Uterus (tissue), 4 donors: ENCODE results near the gene ANO4. TPM values are rescaled to one million over a fixed set of nuclear protein-coding genes. Genes with fewer than 3 reads are reported as not detected.

Source experiments
- DNase-seq, 2 donors: peaks; one replicate each; pipeline ENCODE4 v3.0.0-alpha.2; 2019 to 2020
- H3K27ac ChIP-seq, 2 donors: fragments of 200-600 bp; sonication (generic); 1 replicate in 1 of 2; 2 replicates in 1 of 2; pipeline ENCODE4 v1.5.1; 2016 to 2018
- H3K27me3 ChIP-seq, 2 donors: fragments of 200-600 bp; sonication (generic); one replicate each; pipeline ENCODE4 v1.5.1; 2018 to 2019; ENCODE audit warnings: control low read depth in 1 of 2
- H3K36me3 ChIP-seq, 2 donors: fragments of 200-600 bp; sonication (generic); one replicate each; pipeline ENCODE4 v1.5.1; 2019; ENCODE audit warnings: control low read depth in 1 of 2
- H3K4me1 ChIP-seq, 2 donors: fragments of 200-600 bp; sonication (generic); one replicate each; pipeline ENCODE4 v1.5.1; 2018 to 2019; ENCODE audit warnings: control low read depth in 1 of 2
- H3K4me3 ChIP-seq, 2 donors: fragments of 200-600 bp; sonication (generic); 1 replicate in 1 of 2; 2 replicates in 1 of 2; pipeline ENCODE4 v1.5.1; 2018 to 2019; ENCODE audit warnings: mild to moderate bottlenecking in 1 of 2
- H3K9me3 ChIP-seq, 2 donors: fragments of 200-600 bp; sonication (generic); one replicate each; pipeline ENCODE4 v1.5.1; 2019; ENCODE audit warnings: control low read depth in 1 of 2
- CTCF ChIP-seq, 4 experiments: fragments of 200-600 bp in 2 of 4; fragments of 450-650 bp in 2 of 4; sonication (generic) in 2 of 4; IDR thresholded peaks; one replicate each; pipeline ENCODE4 v1.5.1; 2016 to 2019; ENCODE audit warnings: antibody characterized with exemption in 4 of 4, mild to moderate bottlenecking in 2 of 4, moderate library complexity in 1 of 4
- POLR2A ChIP-seq, 2 donors: fragments of 450-650 bp; IDR thresholded peaks; one replicate each; pipeline ENCODE4 v1.6.1; 2016; ENCODE audit warnings: antibody characterized with exemption in 2 of 2, mild to moderate bottlenecking in 1 of 2, moderate library complexity in 1 of 2
- intact Hi-C: fragments of 100-400 bp; cut with DNase I; formaldehyde crosslinking; loops from one replicate; pipeline ENCODE4 v1.15.1; 2023; ENCODE audit warnings: low total_unique reads
- total RNA-seq, 4 donors: library from RNA; depleted of rRNA in 3 of 4; stranded (reverse); fragments of >200 nt in 3 of 4; gene quantifications; one replicate each; pipeline versions ENCODE4 v1.1.0 to v1.2.4, GENCODE V29; 2014 to 2023
- donor health status: DM: yes; HTN: yes; CAD: no.

The ANO4 gene
- total RNA-seq, 4 donors from 2014 or later = under 0.01 to 18.5 (median 1.4) TPM; not detected in 1

DNA sequence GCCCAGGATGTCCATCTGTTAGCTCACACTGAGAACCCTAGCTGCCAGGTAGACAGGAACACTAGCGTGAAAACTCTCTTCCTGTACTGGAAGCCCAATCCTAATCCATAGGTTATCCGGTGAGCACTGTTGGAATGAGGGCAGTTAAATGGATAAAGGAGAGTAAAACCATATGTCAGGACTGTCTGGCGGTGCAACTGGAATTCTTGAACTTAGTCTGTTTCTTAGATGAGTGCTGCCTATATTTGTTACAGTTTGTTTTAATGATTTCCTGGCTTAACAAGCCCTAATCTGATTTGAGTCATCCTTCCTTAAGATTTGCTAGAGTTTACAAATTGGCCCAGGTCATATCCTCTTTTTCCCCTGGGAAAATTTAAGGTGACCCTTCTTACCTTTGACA, 104.7 kb downstream of the ANO4 start:
- Histone ChIP-seq H3K9me3 (no peaks in the 10 kb centered on the region), H3K4me3 (no peak overlapping the region), H3K27me3 (no peaks in the 10 kb centered on the region), H3K27ac (no peak overlapping the region), H3K36me3 (no peaks in the 10 kb centered on the region), H3K4me1 (no peaks in the 10 kb centered on the region)
- intact Hi-C loops = no loop called here
- DNase-seq = no peak
- TF ChIP-seq POLR2A (IDR thresholded peaks at IDR 0.05) = no peak
- TF ChIP-seq CTCF (IDR thresholded peaks at IDR 0.05) = no peak

GRCh38 chr12:100900808-100901207, 106.2 kb downstream of the ANO4 start:
- TF ChIP-seq POLR2A (IDR thresholded peaks at IDR 0.05) (no peak), CTCF (IDR thresholded peaks at IDR 0.05) (no peak)
- Histone ChIP-seq H3K4me1 (no peaks in the 10 kb centered on the region), H3K27ac (no peak overlapping the region), H3K27me3 (no peaks in the 10 kb centered on the region), H3K9me3 (no peaks in the 10 kb centered on the region), H3K36me3 (no peaks in the 10 kb centered on the region), H3K4me3 (no peak overlapping the region)
- DNase-seq = no peak
- intact Hi-C loops = no loop called here

- Histone ChIP-seq H3K9me3 (no peaks in the 10 kb centered on the region), H3K36me3 (no peaks in the 10 kb centered on the region), H3K4me1 (no peaks in the 10 kb centered on the region), H3K27ac (no peak overlapping the region), H3K4me3 (no peak overlapping the region), H3K27me3 (no peaks in the 10 kb centered on the region)
- TF ChIP-seq POLR2A (IDR thresholded peaks at IDR 0.05) = no peak
- TF ChIP-seq CTCF (IDR thresholded peaks at IDR 0.05) = no peak
- intact Hi-C loops = no loop called here
- no peak for DNase-seq
Observed at GRCh38 chr12:100901266-100901665, 106.7 kb downstream of the ANO4 start.

GRCh38 chr12:100904270-100904669, 109.7 kb downstream of the ANO4 start:
- no peak for TF ChIP-seq CTCF (IDR thresholded peaks at IDR 0.05)
- TF ChIP-seq POLR2A (IDR thresholded peaks at IDR 0.05) = no peak
- no peaks in the 10 kb centered on the region for H3K4me1 ChIP-seq
- intact Hi-C loops = no loop called here
- H3K9me3 ChIP-seq = no peaks in the 10 kb centered on the region
- H3K4me3 ChIP-seq = no peak overlapping the region
- no peaks in the 10 kb centered on the region for H3K27me3 ChIP-seq
- H3K27ac ChIP-seq = no peak overlapping the region
- no peaks in the 10 kb centered on the region for H3K36me3 ChIP-seq
- DNase-seq = no peak

DNA sequence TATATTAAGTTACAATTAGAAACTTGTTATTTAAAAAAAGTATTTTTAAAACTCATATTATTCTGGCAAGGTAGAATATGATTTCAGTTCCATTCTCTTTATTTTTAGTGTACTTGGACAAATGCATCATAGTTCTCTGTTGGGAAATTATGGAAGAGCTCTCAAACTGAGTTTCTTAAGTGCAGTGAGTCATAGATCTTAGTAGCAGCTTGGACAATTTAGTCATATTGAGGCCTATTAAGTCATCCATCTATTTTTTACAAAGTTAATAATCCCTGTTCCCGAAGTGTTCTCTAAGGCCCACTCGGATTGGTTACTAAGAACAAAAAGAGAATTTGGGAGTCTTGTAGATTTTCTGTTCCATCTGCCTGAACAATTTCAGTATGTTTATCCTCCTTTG, 113.9 kb downstream of the ANO4 start:
- no peak for TF ChIP-seq CTCF (IDR thresholded peaks at IDR 0.05)
- TF ChIP-seq POLR2A (IDR thresholded peaks at IDR 0.05) = no peak
- no peaks in the 10 kb centered on the region for H3K4me1 ChIP-seq
- H3K36me3 ChIP-seq = no peaks in the 10 kb centered on the region
- no peak overlapping the region for H3K4me3 ChIP-seq
- no peaks in the 10 kb centered on the region for H3K9me3 ChIP-seq
- intact Hi-C loops = no loop called here
- H3K27me3 ChIP-seq = no peaks in the 10 kb centered on the region
- no peak for DNase-seq
- H3K27ac ChIP-seq = no peak overlapping the region
